ENCODE measurements around the gene HNRNPH1. TPM values are rescaled to one million over a fixed set of nuclear protein-coding genes. Genes with fewer than 3 reads are reported as not detected.
"Not testable (repeated sequence)": the region's sequence is repeated elsewhere in the genome, so short reads cannot be mapped to it uniquely, and the experiment has no call there.

Gene HNRNPH1
- total RNA-seq: 100 to 1,000 TPM; 459 to 991 (median 620) TPM

DNA sequence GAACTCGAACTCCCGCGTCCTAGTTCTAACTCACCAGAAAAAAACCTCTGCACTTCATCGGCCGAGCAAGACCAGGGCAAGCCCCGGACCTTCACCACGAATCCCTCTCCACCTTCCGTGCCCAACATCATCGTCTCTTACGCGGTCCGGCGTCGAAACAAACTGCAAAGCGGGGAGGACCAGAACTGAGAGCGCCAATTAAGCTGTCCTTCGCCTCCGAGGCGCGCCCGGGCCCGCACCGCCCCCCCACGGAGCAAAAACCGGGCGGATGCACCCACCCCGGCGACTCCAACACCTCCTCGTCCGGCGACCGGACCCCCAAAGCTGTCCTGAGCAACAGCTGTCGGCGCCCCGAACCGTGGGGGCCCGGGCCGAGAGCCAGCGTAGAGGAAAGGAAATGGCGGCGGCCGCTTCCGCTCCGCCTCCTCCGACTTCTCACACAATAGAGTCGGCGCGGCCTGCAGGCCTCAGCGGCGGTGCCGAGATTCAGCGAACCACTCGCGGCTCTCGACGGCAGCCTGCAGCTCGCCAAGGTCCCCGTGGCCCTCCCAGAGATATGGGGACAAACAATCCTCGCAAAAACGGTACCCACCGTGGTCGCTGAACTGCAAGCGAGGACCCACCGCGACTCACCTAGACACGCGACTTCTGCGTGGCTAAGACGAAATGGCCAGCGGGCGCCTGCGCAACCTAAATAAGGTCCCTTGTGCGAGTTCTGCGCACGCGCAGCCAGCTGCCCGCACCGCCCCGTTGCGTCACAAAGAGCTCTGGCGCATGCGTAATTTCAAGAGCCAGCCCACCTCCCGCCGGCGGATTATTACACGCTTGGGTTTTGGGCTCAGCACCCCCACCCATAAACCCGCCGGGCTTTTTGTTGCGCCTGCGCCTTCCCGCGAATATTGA is at the start of gene HNRNPH1:
Gene HNRNPH1 (minus strand): TSS at position 669 of the 903 bp plus-strand sequence. CDS start 538 bp downstream, at position 131.
- Histone ChIP-seq H3K9me3 (no peaks in the 10 kb centered on the region), H3K4me1 (peaks cover 28 to 41% of the 10 kb centered on the region in 2 donors), H3K36me3 (peaks cover 25 to 33% of the 10 kb centered on the region in 2 donors), H3K27me3 (no peaks in the 10 kb centered on the region), H3K27ac (peak within 1 kb of the TSS; percentile 100), H3K4me3 (replicated peaks in 1 of 3) (peak within 1 kb of the TSS; percentile 99 to 100 (median 100))
- peak; percentile 98 to 99 for DNase-seq
- intact Hi-C loops (cut with DNase I): loop anchor here (5.0 kb wide), 2 partner anchors 66 to 184 kb away; partner anchors contain the start of gene MGAT4B
- TF ChIP-seq, protein P1, sequence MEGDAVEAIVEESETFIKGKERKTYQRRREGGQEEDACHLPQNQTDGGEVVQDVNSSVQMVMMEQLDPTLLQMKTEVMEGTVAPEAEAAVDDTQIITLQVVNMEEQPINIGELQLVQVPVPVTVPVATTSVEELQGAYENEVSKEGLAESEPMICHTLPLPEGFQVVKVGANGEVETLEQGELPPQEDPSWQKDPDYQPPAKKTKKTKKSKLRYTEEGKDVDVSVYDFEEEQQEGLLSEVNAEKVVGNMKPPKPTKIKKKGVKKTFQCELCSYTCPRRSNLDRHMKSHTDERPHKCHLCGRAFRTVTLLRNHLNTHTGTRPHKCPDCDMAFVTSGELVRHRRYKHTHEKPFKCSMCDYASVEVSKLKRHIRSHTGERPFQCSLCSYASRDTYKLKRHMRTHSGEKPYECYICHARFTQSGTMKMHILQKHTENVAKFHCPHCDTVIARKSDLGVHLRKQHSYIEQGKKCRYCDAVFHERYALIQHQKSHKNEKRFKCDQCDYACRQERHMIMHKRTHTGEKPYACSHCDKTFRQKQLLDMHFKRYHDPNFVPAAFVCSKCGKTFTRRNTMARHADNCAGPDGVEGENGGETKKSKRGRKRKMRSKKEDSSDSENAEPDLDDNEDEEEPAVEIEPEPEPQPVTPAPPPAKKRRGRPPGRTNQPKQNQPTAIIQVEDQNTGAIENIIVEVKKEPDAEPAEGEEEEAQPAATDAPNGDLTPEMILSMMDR (IDR thresholded peaks at IDR 0.05): no peak
- TF ChIP-seq POLR2A (IDR thresholded peaks at IDR 0.05): peak; percentile 99 to 100
- WGBS, 2 donors: 0 to 1% methylated on average over 15 to 20 of the region's 92 CpGs

- no peaks in the 10 kb centered on the region for H3K4me1 ChIP-seq
- H3K4me3 ChIP-seq (replicated peaks in 1 of 3): no peak overlapping the region
- 47 to 51% methylated on average over 7 of the region's 7 CpGs for WGBS, 2 donors
- intact Hi-C loops (cut with DNase I): no loop called here
- H3K9me3 ChIP-seq: no peaks in the 10 kb centered on the region
- no peaks in the 10 kb centered on the region for H3K36me3 ChIP-seq
- peak; percentile 12 to 15 for DNase-seq
- no peak overlapping the region for H3K27ac ChIP-seq
- no peaks in the 10 kb centered on the region for H3K27me3 ChIP-seq
- TF ChIP-seq POLR2A (IDR thresholded peaks at IDR 0.05): no peak
- TF ChIP-seq, protein P1 (IDR thresholded peaks at IDR 0.05): peak in 3 of 6 experiments; percentile 43 to 48 (median 44)
Observed at GRCh38 chr5:179668391-179668790, 44.9 kb upstream of the HNRNPH1 start.

- intact Hi-C loops (cut with DNase I); H3K27ac ChIP-seq: not testable (repeated sequence)
- 95 to 96% methylated on average over 4 to 6 of the region's 6 CpGs for whole genome bisulfite sequencing, 2 donors
Observed at GRCh38 chr5:179661647-179662046, 38.2 kb upstream of the HNRNPH1 start.

GRCh38 chr5:179658179-179658856 is 34.8 kb upstream of the HNRNPH1 start:
- WGBS, 2 donors: 8 to 10% methylated on average over 9 to 10 of the region's 29 CpGs

More at GRCh38 chr5:179661647-179662046, 38.2 kb upstream of the HNRNPH1 start:
- not testable (repeated sequence) for H3K27me3 ChIP-seq; H3K9me3 ChIP-seq; H3K36me3 ChIP-seq; H3K4me3 ChIP-seq (replicated peaks in 1 of 3); DNase-seq; H3K4me1 ChIP-seq

GRCh38 chr5:179657302-179658178 is 34.1 kb upstream of the HNRNPH1 start:
- H3K4me3 ChIP-seq (replicated peaks in 1 of 3); H3K9me3 ChIP-seq; H3K27ac ChIP-seq; H3K27me3 ChIP-seq; DNase-seq; H3K36me3 ChIP-seq; H3K4me1 ChIP-seq; intact Hi-C loops (cut with DNase I): not testable (repeated sequence)
- WGBS, 2 donors: 34 to 93% methylated on average over 3 to 9 of the region's 50 CpGs

More at GRCh38 chr5:179658179-179658856, 34.8 kb upstream of the HNRNPH1 start:
- intact Hi-C loops (cut with DNase I); H3K9me3 ChIP-seq; H3K4me1 ChIP-seq; H3K27ac ChIP-seq; H3K27me3 ChIP-seq; H3K36me3 ChIP-seq: not testable (repeated sequence)
- peak overlapping the region in 1 of 3 donors; percentile 38 for H3K4me3 ChIP-seq (replicated peaks in 1 of 3)
- DNase-seq: peak; percentile 25 to 31

GRCh38 chr5:179653135-179653534 is 29.7 kb upstream of the HNRNPH1 start:
- H3K9me3 ChIP-seq; intact Hi-C loops (cut with DNase I); DNase-seq; H3K36me3 ChIP-seq; H3K27ac ChIP-seq; H3K4me1 ChIP-seq; H3K4me3 ChIP-seq (replicated peaks in 1 of 3); H3K27me3 ChIP-seq: not testable (repeated sequence)
- 78 to 86% methylated on average over 2 of the region's 2 CpGs for WGBS, 2 donors

GRCh38 chr5:179650245-179650644 is 26.8 kb upstream of the HNRNPH1 start:
- DNase-seq; H3K36me3 ChIP-seq; H3K27ac ChIP-seq; H3K27me3 ChIP-seq; H3K4me1 ChIP-seq; H3K4me3 ChIP-seq (replicated peaks in 1 of 3); intact Hi-C loops (cut with DNase I); H3K9me3 ChIP-seq: not testable (repeated sequence)
- 84 to 92% methylated on average over 5 to 8 of the region's 26 CpGs for WGBS, 2 donors

- H3K36me3 ChIP-seq; H3K27ac ChIP-seq; H3K9me3 ChIP-seq; intact Hi-C loops (cut with DNase I); H3K4me1 ChIP-seq; H3K4me3 ChIP-seq (replicated peaks in 1 of 3); DNase-seq; H3K27me3 ChIP-seq: not testable (repeated sequence)
- WGBS, 2 donors: 74 to 82% methylated on average over 4 to 7 of the region's 10 CpGs
Observed at GRCh38 chr5:179649166-179649703, 25.8 kb upstream of the HNRNPH1 start.
